Measurements from ENCODE around the gene DSC2. TPM values are rescaled to one million over a fixed set of nuclear protein-coding genes. Genes with fewer than 3 reads are reported as not detected.

Gene DSC2
- total RNA-seq, 2 experiments from 2014 or later, result not detected

DNA sequence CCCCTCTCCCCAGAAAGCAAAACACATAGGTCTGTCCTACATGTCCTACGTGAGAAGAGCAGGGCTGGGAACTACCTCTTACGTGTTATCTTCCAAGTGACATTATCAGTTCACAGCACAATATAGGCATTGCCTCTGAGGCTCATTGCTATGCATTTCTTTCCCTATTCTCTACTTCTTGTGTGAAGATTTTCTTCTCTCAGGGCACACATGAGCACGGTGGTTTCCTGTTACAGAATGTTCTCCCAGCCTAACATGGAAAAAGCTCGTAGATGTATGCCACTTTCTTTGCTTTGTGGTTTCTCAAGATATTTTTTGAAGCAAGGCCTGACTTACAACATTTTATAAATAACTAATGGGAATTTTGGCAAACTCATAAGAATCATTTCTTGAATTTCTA is 40.3 kb downstream of the DSC2 start:
- TF ChIP-seq EZH2phosphoT487 (IDR thresholded peaks at IDR 0.05; ENCODE audit: borderline replicate concordance, low read depth, low read length), result no peak
- TF ChIP-seq, protein P1, sequence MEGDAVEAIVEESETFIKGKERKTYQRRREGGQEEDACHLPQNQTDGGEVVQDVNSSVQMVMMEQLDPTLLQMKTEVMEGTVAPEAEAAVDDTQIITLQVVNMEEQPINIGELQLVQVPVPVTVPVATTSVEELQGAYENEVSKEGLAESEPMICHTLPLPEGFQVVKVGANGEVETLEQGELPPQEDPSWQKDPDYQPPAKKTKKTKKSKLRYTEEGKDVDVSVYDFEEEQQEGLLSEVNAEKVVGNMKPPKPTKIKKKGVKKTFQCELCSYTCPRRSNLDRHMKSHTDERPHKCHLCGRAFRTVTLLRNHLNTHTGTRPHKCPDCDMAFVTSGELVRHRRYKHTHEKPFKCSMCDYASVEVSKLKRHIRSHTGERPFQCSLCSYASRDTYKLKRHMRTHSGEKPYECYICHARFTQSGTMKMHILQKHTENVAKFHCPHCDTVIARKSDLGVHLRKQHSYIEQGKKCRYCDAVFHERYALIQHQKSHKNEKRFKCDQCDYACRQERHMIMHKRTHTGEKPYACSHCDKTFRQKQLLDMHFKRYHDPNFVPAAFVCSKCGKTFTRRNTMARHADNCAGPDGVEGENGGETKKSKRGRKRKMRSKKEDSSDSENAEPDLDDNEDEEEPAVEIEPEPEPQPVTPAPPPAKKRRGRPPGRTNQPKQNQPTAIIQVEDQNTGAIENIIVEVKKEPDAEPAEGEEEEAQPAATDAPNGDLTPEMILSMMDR (conservative IDR thresholded peaks at IDR 0.05; ENCODE audit: low read length), result no peak
- no TSS peak for BruUV-seq (replicated peaks)
- Histone ChIP-seq H3K4me2 (ENCODE audit: low read length) (no peak overlapping the region), H3K27ac (ENCODE audit: low read depth, low read length, poor library complexity, severe bottlenecking) (no peak overlapping the region), H3K4me3 (ENCODE audit: low read depth, low read length, poor library complexity, severe bottlenecking) (no peak overlapping the region), H4K20me1 (ENCODE audit: insufficient read depth, low read length) (no peaks in the 10 kb centered on the region), H3K4me1 (ENCODE audit: insufficient read depth, low read length, poor library complexity, severe bottlenecking) (no peaks in the 10 kb centered on the region), H2AFZ (ENCODE audit: low read length) (no peak overlapping the region), H3K79me2 (ENCODE audit: insufficient read depth, low read depth, low read length) (no peaks in the 10 kb centered on the region), H3K9me3 (ENCODE audit: low read length) (no peaks in the 10 kb centered on the region), H3K9me2 (ENCODE audit: insufficient read depth, low read length) (no peaks in the 10 kb centered on the region), H3K36me3 (ENCODE audit: insufficient read depth, low read length) (no peaks in the 10 kb centered on the region)
- CTCF ChIA-PET (ENCODE audit: unreplicated experiment), result no interaction called here
- POLR2A ChIA-PET, result interaction anchor here (0.9 kb wide), 1 partner anchor 18 kb away, joined by 3 read pairs; no protein-coding TSS in a partner anchor
- intact Hi-C loops (cut with micrococcal nuclease; ENCODE audit: unreplicated experiment), result no loop called here
- no peak for DNase-seq (ENCODE audit: low spot score)

DNA sequence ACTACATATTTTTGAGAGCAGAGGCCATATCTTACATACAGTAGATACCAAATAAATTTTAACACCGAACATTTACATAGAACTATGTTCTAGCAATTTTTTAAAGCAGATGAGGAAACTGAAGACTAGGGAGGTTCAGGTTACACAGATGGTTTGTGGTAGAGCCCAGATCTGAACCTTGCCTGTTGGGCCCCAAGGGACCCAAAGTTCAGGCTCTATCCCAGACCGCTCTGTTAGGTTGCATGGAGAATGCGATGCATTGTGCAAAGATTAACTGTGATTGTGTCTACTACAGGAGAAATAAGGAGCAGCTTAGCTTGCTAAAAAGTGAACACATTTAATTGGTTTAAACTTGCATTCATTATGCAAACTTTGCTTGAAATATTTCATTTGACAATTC is 43.3 kb downstream of the DSC2 start:
- DNase-seq (ENCODE audit: low spot score), result no peak
- no peaks in the 10 kb centered on the region for H3K36me3 ChIP-seq (ENCODE audit: insufficient read depth, low read length)
- H3K27ac ChIP-seq (ENCODE audit: low read depth, low read length, poor library complexity, severe bottlenecking), result no peak overlapping the region
- no peaks in the 10 kb centered on the region for H3K9me3 ChIP-seq (ENCODE audit: low read length)
- no TSS peak for BruUV-seq (replicated peaks)
- H3K9me2 ChIP-seq (ENCODE audit: insufficient read depth, low read length), result no peaks in the 10 kb centered on the region
- ChIA-PET POLR2A (no interaction called here), CTCF (ENCODE audit: unreplicated experiment) (no interaction called here)
- H3K79me2 ChIP-seq (ENCODE audit: insufficient read depth, low read depth, low read length), result no peaks in the 10 kb centered on the region
- H3K4me1 ChIP-seq (ENCODE audit: insufficient read depth, low read length, poor library complexity, severe bottlenecking), result no peaks in the 10 kb centered on the region
- no peaks in the 10 kb centered on the region for H4K20me1 ChIP-seq (ENCODE audit: insufficient read depth, low read length)
- TF ChIP-seq, protein P1 (conservative IDR thresholded peaks at IDR 0.05; ENCODE audit: low read length), result no peak
- no peak overlapping the region for H3K4me2 ChIP-seq (ENCODE audit: low read length)
- no peak overlapping the region for H2AFZ ChIP-seq (ENCODE audit: low read length)
- no peak overlapping the region for H3K4me3 ChIP-seq (ENCODE audit: low read depth, low read length, poor library complexity, severe bottlenecking)
- intact Hi-C loops (cut with micrococcal nuclease; ENCODE audit: unreplicated experiment), result no loop called here

DNA sequence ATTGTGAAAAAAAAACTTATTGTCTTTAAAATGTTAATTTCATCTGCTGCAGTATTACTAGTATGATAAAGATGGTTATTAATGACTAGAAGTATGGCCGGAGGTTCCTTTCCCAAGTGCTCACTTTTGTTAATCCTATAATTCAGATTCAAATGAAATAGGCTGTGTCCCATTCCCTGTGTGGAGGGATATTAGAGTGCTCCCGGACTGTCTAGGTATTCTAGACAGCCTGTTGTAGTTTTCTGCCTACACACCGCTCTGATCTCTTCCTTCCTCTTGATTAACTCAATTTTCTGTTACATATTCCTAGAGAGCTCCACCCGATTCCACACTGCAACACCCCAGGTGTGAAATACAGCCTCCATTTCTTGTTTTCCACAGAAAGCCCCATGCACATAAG is 44.3 kb downstream of the DSC2 start:
- POLR2A ChIA-PET, result no interaction called here
- intact Hi-C loops (cut with micrococcal nuclease; ENCODE audit: unreplicated experiment), result no loop called here
- Histone ChIP-seq H3K27ac (ENCODE audit: low read depth, low read length, poor library complexity, severe bottlenecking) (no peak overlapping the region), H3K4me1 (ENCODE audit: insufficient read depth, low read length, poor library complexity, severe bottlenecking) (no peaks in the 10 kb centered on the region), H3K79me2 (ENCODE audit: insufficient read depth, low read depth, low read length) (no peaks in the 10 kb centered on the region), H3K36me3 (ENCODE audit: insufficient read depth, low read length) (no peaks in the 10 kb centered on the region), H2AFZ (ENCODE audit: low read length) (no peak overlapping the region), H4K20me1 (ENCODE audit: insufficient read depth, low read length) (no peaks in the 10 kb centered on the region), H3K9me2 (ENCODE audit: insufficient read depth, low read length) (no peaks in the 10 kb centered on the region), H3K9me3 (ENCODE audit: low read length) (no peaks in the 10 kb centered on the region), H3K4me2 (ENCODE audit: low read length) (no peak overlapping the region), H3K4me3 (ENCODE audit: low read depth, low read length, poor library complexity, severe bottlenecking) (no peak overlapping the region)
- TF ChIP-seq EZH2phosphoT487 (IDR thresholded peaks at IDR 0.05; ENCODE audit: borderline replicate concordance, low read depth, low read length), result no peak
- TF ChIP-seq, protein P1 (conservative IDR thresholded peaks at IDR 0.05; ENCODE audit: low read length), result no peak
- DNase-seq (ENCODE audit: low spot score), result no peak
- CTCF ChIA-PET (ENCODE audit: unreplicated experiment), result no interaction called here
- BruUV-seq (replicated peaks), result no TSS peak

Data from OCI-LY7 (cell line).